Stimulated activated CD8-positive, alpha-beta memory T cell treated with anti-CD3 and anti-CD28 coated beads, Interleukin-7, amount 100 ng/mL, for 1 hour (primary cell): ENCODE data around the gene FOXC2.

Experiments
- DNase-seq, 2 donors: peaks; one replicate each; pipeline ENCODE4 v3.0.0-alpha.2; 2020; ENCODE audit warnings: low read depth in 2 of 2

The FOXC2 gene

GRCh38 chr16:86566601-86566965 is at the start of gene FOXC2:
Gene FOXC2 (plus strand): TSS chr16:86566829. CDS start chr16:86567336, 507 bp downstream.
- no peak for DNase-seq

DNA sequence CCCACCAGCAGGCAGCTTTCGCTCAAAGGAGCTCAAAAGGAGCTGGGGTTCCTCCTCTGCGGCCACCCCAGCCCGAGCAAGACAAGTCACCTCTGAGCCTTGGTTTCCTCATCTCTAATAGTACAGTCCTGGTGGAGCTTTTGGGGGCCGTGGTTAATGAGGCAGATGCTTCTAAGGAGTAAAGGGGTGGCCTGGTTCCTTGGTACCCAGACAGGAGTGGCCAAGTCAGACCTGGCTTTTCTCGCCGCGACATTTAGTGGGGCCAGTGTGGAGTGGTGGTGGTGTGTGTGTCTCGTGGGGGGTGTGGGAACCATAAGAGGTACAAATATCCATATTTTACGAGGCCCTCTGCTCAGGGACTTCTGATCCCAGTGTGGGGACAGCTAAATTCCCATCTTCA is 49.6 kb upstream of the FOXC2 start:
- DNase-seq, result no peak

GRCh38 chr16:86517652-86518258 is 48.9 kb upstream of the FOXC2 start:
- DNase-seq, result no peak

DNA sequence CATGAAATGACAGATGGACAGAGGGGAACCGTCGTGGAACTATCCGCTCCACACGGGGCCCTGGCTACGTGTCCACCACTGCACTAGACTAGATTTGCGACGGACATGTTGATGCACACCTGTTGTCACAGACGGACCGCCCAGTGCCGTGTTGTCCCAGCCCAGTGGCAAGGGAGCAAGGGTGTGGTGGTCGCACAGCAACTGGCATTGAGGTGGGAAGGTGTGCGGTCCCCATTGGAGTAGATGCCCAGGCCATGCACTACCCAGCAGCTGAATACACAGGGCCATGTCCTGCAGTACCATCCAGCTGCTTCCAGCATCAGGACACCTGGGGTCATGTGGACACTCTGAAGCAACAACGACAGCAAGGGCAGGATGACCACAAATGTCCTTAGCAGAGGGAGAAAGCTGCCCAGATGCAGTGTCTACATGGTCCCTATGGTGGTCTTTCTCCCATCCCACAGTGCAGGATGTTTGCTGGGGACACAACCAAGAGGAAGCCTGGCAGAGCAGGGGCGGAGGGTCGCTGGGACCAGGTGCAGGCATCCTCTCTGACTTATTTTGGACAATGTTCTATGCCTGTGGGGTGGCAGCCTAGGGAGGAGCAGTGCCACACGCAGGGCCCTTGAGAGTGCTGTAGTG is 47.5 kb upstream of the FOXC2 start:
- DNase-seq, result no peak

DNA sequence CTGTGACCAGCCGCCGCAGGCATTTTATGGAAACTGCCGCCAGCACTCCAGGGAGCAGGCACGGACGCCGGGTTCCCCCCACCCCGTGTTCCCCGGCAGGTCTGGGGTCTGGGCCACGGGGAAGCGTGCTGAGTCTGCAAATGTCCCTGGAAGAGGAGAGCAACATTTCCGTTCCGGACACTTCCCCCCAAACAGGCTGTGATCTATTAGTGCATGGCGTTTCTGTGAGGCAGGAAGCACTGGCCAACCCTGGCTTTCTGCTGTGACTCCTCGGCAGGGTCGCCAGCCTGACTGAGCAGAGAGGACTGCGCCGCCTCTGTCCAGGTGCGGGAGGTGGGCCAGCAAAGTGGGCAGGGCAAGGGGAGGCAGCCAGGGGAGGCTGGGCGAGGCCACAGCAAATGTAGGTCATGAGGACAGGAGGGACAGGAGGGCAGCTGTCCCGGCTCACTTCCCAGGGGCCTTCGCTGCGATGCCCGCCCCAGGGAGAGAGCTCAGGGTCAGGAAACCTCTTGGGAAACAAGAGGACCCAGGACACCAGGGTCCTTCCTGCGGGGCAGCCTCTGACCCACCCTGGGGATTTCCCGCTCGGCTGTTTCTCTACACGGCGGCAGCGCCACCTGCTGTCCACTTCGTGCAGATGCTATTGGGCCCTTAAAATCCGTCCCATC is 46.8 kb upstream of the FOXC2 start:
- DNase-seq, result peak; percentile 14 to 32

- DNase-seq, result no peak
Measured at GRCh38 chr16:86520317-86521210, 46.1 kb upstream of the FOXC2 start.

GRCh38 chr16:86521236-86522197 is 45.1 kb upstream of the FOXC2 start:
- no peak for DNase-seq

- DNase-seq, result no peak
Measured at GRCh38 chr16:86522634-86523033, 44.0 kb upstream of the FOXC2 start.

- DNase-seq, result no peak
Measured at GRCh38 chr16:86523166-86523740, 43.4 kb upstream of the FOXC2 start.

GRCh38 chr16:86524029-86524428 is 42.6 kb upstream of the FOXC2 start:
- DNase-seq, result no peak

GRCh38 chr16:86525696-86526095 is 40.9 kb upstream of the FOXC2 start:
- no peak for DNase-seq

- DNase-seq, result no peak
Measured at GRCh38 chr16:86527366-86527765, 39.3 kb upstream of the FOXC2 start.

GRCh38 chr16:86528061-86528929 is 38.3 kb upstream of the FOXC2 start:
- DNase-seq, result no peak

GRCh38 chr16:86529160-86529559 is 37.5 kb upstream of the FOXC2 start:
- no peak for DNase-seq

DNA sequence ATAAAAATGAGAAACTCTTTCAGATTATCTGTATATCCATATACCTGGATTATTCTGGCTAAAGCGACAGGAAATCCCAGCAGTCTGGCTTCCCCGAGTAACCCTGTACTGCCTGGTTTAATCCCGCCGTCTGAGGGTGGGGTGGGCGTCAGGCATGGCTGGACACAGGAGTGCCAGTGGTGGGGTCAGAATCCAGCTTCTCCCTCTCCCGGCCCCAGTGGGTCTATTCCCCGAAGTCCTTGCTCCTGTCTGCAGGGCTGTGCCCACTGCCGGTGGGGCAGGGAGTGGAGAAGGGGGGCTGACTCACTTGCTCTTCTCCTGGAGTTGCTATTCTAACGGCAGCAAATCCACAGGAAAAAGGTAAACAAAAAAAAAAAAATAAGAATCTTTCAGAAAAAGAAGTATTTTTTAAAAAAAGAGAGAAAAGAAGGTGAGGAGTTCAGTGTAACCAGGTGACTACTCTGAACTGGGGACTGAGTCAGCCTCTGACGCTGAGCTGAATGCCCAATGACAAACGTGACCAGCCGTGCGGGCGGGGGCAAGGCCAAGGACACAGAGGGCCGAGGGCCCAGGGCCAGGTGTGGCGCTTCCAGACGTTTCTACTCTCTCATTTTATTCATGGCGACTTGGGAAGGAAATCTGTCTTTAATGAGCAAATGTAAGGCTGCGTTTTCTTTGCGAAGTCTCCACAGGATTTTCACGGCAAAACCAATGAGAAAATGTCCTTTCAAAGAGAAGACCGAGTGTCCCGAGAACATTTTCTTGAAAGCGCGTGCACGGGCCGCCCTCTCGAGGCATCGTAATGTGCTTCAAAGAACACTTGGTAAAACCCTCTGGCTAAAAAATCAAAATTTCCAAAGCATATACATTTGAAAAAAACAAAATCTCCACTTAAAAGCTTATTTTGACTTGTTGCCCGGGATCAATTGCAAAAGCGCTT is 36.1 kb upstream of the FOXC2 start:
- DNase-seq, result no peak

GRCh38 chr16:86531191-86531545 is 35.5 kb upstream of the FOXC2 start:
- DNase-seq, result no peak

GRCh38 chr16:86531641-86532525 is 34.7 kb upstream of the FOXC2 start:
- no peak for DNase-seq

DNA sequence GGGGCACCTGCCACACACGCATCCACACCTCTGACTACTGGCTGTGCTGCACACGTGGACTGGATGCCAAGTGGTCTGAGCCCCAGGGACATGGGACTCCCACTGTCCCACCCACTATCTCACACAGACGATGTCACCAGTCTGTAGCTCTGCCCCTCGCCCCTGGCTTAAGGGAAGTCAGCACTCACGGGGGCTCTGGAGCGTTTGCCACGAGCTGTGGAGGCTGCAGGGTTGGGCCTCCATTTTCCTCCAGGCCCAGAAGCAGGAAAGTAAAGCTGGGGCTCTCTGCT is 34.2 kb upstream of the FOXC2 start:
- no peak for DNase-seq
